ENCODE results near the gene MAPKBP1.

DNA sequence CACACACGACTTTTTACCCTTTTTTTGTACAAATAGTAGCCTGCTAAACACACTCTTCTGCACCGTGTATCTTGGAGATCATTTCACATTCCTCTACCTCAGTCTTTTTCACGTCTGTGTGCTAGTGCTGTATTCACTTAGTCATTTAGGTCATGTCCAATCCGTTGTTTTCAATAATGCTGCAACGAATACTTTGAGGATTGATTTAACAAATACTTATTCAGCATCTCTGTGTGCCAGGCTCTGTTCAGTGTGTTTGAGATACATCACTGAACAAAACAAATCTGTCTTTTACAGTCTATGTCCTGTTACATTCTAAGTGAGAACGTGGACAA, 54.5 kb downstream of the MAPKBP1 start:
- TF ChIP-seq, protein P1, sequence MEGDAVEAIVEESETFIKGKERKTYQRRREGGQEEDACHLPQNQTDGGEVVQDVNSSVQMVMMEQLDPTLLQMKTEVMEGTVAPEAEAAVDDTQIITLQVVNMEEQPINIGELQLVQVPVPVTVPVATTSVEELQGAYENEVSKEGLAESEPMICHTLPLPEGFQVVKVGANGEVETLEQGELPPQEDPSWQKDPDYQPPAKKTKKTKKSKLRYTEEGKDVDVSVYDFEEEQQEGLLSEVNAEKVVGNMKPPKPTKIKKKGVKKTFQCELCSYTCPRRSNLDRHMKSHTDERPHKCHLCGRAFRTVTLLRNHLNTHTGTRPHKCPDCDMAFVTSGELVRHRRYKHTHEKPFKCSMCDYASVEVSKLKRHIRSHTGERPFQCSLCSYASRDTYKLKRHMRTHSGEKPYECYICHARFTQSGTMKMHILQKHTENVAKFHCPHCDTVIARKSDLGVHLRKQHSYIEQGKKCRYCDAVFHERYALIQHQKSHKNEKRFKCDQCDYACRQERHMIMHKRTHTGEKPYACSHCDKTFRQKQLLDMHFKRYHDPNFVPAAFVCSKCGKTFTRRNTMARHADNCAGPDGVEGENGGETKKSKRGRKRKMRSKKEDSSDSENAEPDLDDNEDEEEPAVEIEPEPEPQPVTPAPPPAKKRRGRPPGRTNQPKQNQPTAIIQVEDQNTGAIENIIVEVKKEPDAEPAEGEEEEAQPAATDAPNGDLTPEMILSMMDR (IDR thresholded peaks at IDR 0.05 in 4 of 5, conservative IDR thresholded peaks at IDR 0.05 in 1 of 5), result no peak
- TF ChIP-seq POLR2A (IDR thresholded peaks at IDR 0.05), result no peak
